ENCODE measurements around the gene ANKRD34C. TPM values are rescaled to one million over a fixed set of nuclear protein-coding genes. Genes with fewer than 3 reads are reported as not detected.

The ANKRD34C gene
- not detected in 2 replicates for total RNA-seq (2014; rRNA removed; shearing (Covaris generic))

GRCh38 chr15:79282371-79283251 is at the start of gene ANKRD34C:
ANKRD34C (plus strand) TSS chr15:79282722; CDS start chr15:79293285, 10,563 bp downstream.

GRCh38 chr15:79310985-79311900 is 28.7 kb downstream of the ANKRD34C start, which contains the start of gene TMED3:
TMED3 (plus strand) TSS chr15:79311112; CDS start chr15:79311250, 138 bp downstream.

Other genes starting within 250 kb of the ANKRD34C start
- gene RASGRF1, start 191.9 kb upstream of the ANKRD34C start, total RNA-seq (2014; rRNA removed; shearing (Covaris generic)), result 0.45 and 1.5 TPM in 2 replicates
- gene TMED3, start 28.4 kb downstream of the ANKRD34C start, total RNA-seq (2014; rRNA removed; shearing (Covaris generic)), result 85.6 and 97.5 TPM in 2 replicates
- gene MINAR1, start 149.6 kb downstream of the ANKRD34C start, total RNA-seq (2014; rRNA removed; shearing (Covaris generic)), result 1.0 and 1.1 TPM in 2 replicates